ENCODE measurements around the gene AMBP.

DNA sequence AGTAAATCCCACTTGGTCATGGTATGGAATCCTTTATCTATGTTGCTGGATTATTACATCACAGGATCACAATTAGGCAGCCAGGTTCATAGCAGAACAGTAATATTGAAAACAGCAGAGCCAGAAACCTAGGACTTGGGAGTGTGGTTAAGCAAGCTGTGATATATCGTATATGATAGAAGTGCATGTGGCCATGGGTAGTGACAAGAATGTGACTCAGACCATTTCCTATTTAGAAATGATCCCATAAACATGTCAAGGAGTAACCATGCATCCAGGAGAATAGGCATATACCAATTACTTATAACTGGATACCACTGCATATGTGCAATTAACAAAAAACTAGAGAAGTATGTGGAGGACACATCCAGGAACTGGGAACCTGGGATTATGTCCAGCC is 31.2 kb downstream of the AMBP start:
- TF ChIP-seq EP300 (IDR thresholded peaks at IDR 0.05) (no peak), POLR2A (IDR thresholded peaks at IDR 0.05; ENCODE audit: low read depth) (no peak), POLR2AphosphoS5 (IDR thresholded peaks at IDR 0.05) (no peak)
- TF ChIP-seq, protein P1, sequence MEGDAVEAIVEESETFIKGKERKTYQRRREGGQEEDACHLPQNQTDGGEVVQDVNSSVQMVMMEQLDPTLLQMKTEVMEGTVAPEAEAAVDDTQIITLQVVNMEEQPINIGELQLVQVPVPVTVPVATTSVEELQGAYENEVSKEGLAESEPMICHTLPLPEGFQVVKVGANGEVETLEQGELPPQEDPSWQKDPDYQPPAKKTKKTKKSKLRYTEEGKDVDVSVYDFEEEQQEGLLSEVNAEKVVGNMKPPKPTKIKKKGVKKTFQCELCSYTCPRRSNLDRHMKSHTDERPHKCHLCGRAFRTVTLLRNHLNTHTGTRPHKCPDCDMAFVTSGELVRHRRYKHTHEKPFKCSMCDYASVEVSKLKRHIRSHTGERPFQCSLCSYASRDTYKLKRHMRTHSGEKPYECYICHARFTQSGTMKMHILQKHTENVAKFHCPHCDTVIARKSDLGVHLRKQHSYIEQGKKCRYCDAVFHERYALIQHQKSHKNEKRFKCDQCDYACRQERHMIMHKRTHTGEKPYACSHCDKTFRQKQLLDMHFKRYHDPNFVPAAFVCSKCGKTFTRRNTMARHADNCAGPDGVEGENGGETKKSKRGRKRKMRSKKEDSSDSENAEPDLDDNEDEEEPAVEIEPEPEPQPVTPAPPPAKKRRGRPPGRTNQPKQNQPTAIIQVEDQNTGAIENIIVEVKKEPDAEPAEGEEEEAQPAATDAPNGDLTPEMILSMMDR (IDR thresholded peaks at IDR 0.05), result no peak

Data from esophagus muscularis mucosa (tissue), 4 donors.